ENCODE data around the gene MOK. TPM values are rescaled to one million over a fixed set of nuclear protein-coding genes. Genes with fewer than 3 reads are reported as not detected.
"Not testable (repeated sequence)": the region's sequence is repeated elsewhere in the genome, so short reads cannot be mapped to it uniquely, and the experiment has no call there.

Gene MOK
- total RNA-seq, 4 donors from 2014 or later: 3.0 to 16.0 (median 11.1) TPM

GRCh38 chr14:102246071-102246470 is 58.9 kb downstream of the MOK start:
- no peaks in the 10 kb centered on the region for H3K4me1 ChIP-seq
- DNase-seq: no peak
- TF ChIP-seq CTCF (IDR thresholded peaks at IDR 0.05): no peak
- TF ChIP-seq POLR2A (IDR thresholded peaks at IDR 0.05): no peak
- TF ChIP-seq POLR2AphosphoS5 (IDR thresholded peaks at IDR 0.05): no peak
- no peak for TF ChIP-seq EP300 (IDR thresholded peaks at IDR 0.05; ENCODE audit: low read depth)
- H3K27ac ChIP-seq: no peak overlapping the region
- WGBS, 2 donors (ENCODE audit: low coverage in 1 of 2): 67 to 70% methylated on average over 9 of the region's 9 CpGs
- H3K4me3 ChIP-seq: no peak overlapping the region
- no peaks in the 10 kb centered on the region for H3K27me3 ChIP-seq
- no peaks in the 10 kb centered on the region for H3K9me3 ChIP-seq
- intact Hi-C loops (cut with DNase I; ENCODE audit: low total_unique reads): no loop called here
- H3K36me3 ChIP-seq: no peaks in the 10 kb centered on the region
- in situ Hi-C loops (cut with MboI; ENCODE audit: low pct_ligation_motif_present in 1 of 4, low pct_unique_long_range_greater_than_20kb in 1 of 4, low sequenced_read_pairs in 3 of 4): no loop called here

- in situ Hi-C loops (cut with MboI; ENCODE audit: low pct_ligation_motif_present in 1 of 4, low pct_unique_long_range_greater_than_20kb in 1 of 4, low sequenced_read_pairs in 3 of 4); DNase-seq; H3K4me1 ChIP-seq; H3K27ac ChIP-seq; H3K36me3 ChIP-seq; intact Hi-C loops (cut with DNase I; ENCODE audit: low total_unique reads); H3K27me3 ChIP-seq; H3K4me3 ChIP-seq; H3K9me3 ChIP-seq: not testable (repeated sequence)
- 92 to 100% methylated on average over 3 to 4 of the region's 4 CpGs for WGBS, 2 donors (ENCODE audit: low coverage in 1 of 2)
These were observed 61.2 kb downstream of the MOK start for GRCh38 chr14:102243795-102244194.

- intact Hi-C loops (cut with DNase I; ENCODE audit: low total_unique reads) (no loop called here), in situ Hi-C loops (cut with MboI; ENCODE audit: low pct_ligation_motif_present in 1 of 4, low pct_unique_long_range_greater_than_20kb in 1 of 4, low sequenced_read_pairs in 3 of 4) (no loop called here)
- no peaks in the 10 kb centered on the region for H3K4me1 ChIP-seq
- no peaks in the 10 kb centered on the region for H3K27me3 ChIP-seq
- no peak overlapping the region for H3K4me3 ChIP-seq
- no peak overlapping the region for H3K27ac ChIP-seq
- no peak for TF ChIP-seq EP300 (IDR thresholded peaks at IDR 0.05; ENCODE audit: low read depth)
- TF ChIP-seq POLR2A (IDR thresholded peaks at IDR 0.05): no peak
- TF ChIP-seq POLR2AphosphoS5 (IDR thresholded peaks at IDR 0.05): no peak
- no peak for TF ChIP-seq CTCF (IDR thresholded peaks at IDR 0.05)
- no peak for DNase-seq
- no peaks in the 10 kb centered on the region for H3K9me3 ChIP-seq
- H3K36me3 ChIP-seq: no peaks in the 10 kb centered on the region
- WGBS, 2 donors (ENCODE audit: low coverage in 1 of 2): 88 to 97% methylated on average over 4 of the region's 4 CpGs
These were observed 63.8 kb downstream of the MOK start for GRCh38 chr14:102241147-102241546.

GRCh38 chr14:102240481-102240880 is 64.5 kb downstream of the MOK start:
- H3K27me3 ChIP-seq; H3K27ac ChIP-seq; H3K4me3 ChIP-seq; in situ Hi-C loops (cut with MboI; ENCODE audit: low pct_ligation_motif_present in 1 of 4, low pct_unique_long_range_greater_than_20kb in 1 of 4, low sequenced_read_pairs in 3 of 4); H3K4me1 ChIP-seq; H3K36me3 ChIP-seq; H3K9me3 ChIP-seq; DNase-seq; intact Hi-C loops (cut with DNase I; ENCODE audit: low total_unique reads): not testable (repeated sequence)
- WGBS, 2 donors (ENCODE audit: low coverage in 1 of 2): 92 to 100% methylated on average over 1 to 5 of the region's 5 CpGs

- no peak for DNase-seq
- H3K4me1 ChIP-seq: peaks cover 0 to 8% (median 3%) of the 10 kb centered on the region in 4 donors
- no peaks in the 10 kb centered on the region for H3K36me3 ChIP-seq
- no peaks in the 10 kb centered on the region for H3K27me3 ChIP-seq
- in situ Hi-C loops (cut with MboI; ENCODE audit: low pct_ligation_motif_present in 1 of 4, low pct_unique_long_range_greater_than_20kb in 1 of 4, low sequenced_read_pairs in 3 of 4): loop anchor here in 2 of 4 donors (5.0 to 10.0 kb wide), 2 partner anchors 73 to 76 kb away; partner anchors contain the start of gene ZNF839 (in 1 of the 2)
- intact Hi-C loops (cut with DNase I; ENCODE audit: low total_unique reads): no loop called here
- H3K9me3 ChIP-seq: no peaks in the 10 kb centered on the region
- H3K4me3 ChIP-seq: no peak overlapping the region
- TF ChIP-seq POLR2A (IDR thresholded peaks at IDR 0.05) (no peak), EP300 (IDR thresholded peaks at IDR 0.05; ENCODE audit: low read depth) (no peak), POLR2AphosphoS5 (IDR thresholded peaks at IDR 0.05) (no peak), CTCF (IDR thresholded peaks at IDR 0.05) (no peak)
- 84 to 93% methylated on average over 2 to 4 of the region's 4 CpGs for WGBS, 2 donors (ENCODE audit: low coverage in 1 of 2)
- H3K27ac ChIP-seq: no peak overlapping the region
These were observed 65.7 kb downstream of the MOK start for GRCh38 chr14:102239231-102239630.
